Measurements from ENCODE around the gene ATP5ME.

Gene ATP5ME

GRCh38 chr4:628311-628741, 45.8 kb downstream of the ATP5ME start:
- no peak overlapping the region for H3K4me3 ChIP-seq (ENCODE audit: low read depth, low read length)
- peaks cover 17% of the 10 kb centered on the region for H3K4me1 ChIP-seq (ENCODE audit: control insufficient read depth, insufficient read depth, low read length)
- H3K36me3 ChIP-seq (ENCODE audit: control insufficient read depth, insufficient read depth, low read length): no peaks in the 10 kb centered on the region
- H3K27me3 ChIP-seq (ENCODE audit: control insufficient read depth, insufficient read depth, low read length): 0 out of 2 replicates have a peak, but pooled peaks cover 2% of the 10 kb centered on the region
- no peak overlapping the region for H3K9ac ChIP-seq (ENCODE audit: low read length)
- H3K9me3 ChIP-seq (ENCODE audit: control insufficient read depth, insufficient read depth, low read depth, low read length): peaks cover 10% of the 10 kb centered on the region
- H3K27ac ChIP-seq (ENCODE audit: low read depth, low read length): no peak overlapping the region

- no peak overlapping the region for H3K4me3 ChIP-seq (ENCODE audit: low read depth, low read length)
- no peak overlapping the region for H3K9ac ChIP-seq (ENCODE audit: low read length)
- H3K4me1 ChIP-seq (ENCODE audit: control insufficient read depth, insufficient read depth, low read length): peaks cover 17% of the 10 kb centered on the region
- no peaks in the 10 kb centered on the region for H3K36me3 ChIP-seq (ENCODE audit: control insufficient read depth, insufficient read depth, low read length)
- 0 out of 2 replicates have a peak, but pooled peaks cover 2% of the 10 kb centered on the region for H3K27me3 ChIP-seq (ENCODE audit: control insufficient read depth, insufficient read depth, low read length)
- peaks cover 10% of the 10 kb centered on the region for H3K9me3 ChIP-seq (ENCODE audit: control insufficient read depth, insufficient read depth, low read depth, low read length)
- no peak overlapping the region for H3K27ac ChIP-seq (ENCODE audit: low read depth, low read length)
Observed at GRCh38 chr4:627347-628125, 46.5 kb downstream of the ATP5ME start.

GRCh38 chr4:626201-627091, 47.6 kb downstream of the ATP5ME start:
- H3K4me3 ChIP-seq (ENCODE audit: low read depth, low read length): no peak overlapping the region
- H3K27ac ChIP-seq (ENCODE audit: low read depth, low read length): no peak overlapping the region
- peaks cover 1% of the 10 kb centered on the region; the same call in 1 of the 2 replicates for H3K9me3 ChIP-seq (ENCODE audit: control insufficient read depth, insufficient read depth, low read depth, low read length)
- peaks cover 17% of the 10 kb centered on the region for H3K4me1 ChIP-seq (ENCODE audit: control insufficient read depth, insufficient read depth, low read length)
- 0 out of 2 replicates have a peak, but pooled peaks cover 2% of the 10 kb centered on the region for H3K27me3 ChIP-seq (ENCODE audit: control insufficient read depth, insufficient read depth, low read length)
- H3K36me3 ChIP-seq (ENCODE audit: control insufficient read depth, insufficient read depth, low read length): no peaks in the 10 kb centered on the region
- no peak overlapping the region for H3K9ac ChIP-seq (ENCODE audit: low read length)

- H3K4me1 ChIP-seq (ENCODE audit: control insufficient read depth, insufficient read depth, low read length): peaks cover 17% of the 10 kb centered on the region
- H3K9ac ChIP-seq (ENCODE audit: low read length): no peak overlapping the region
- no peaks in the 10 kb centered on the region for H3K36me3 ChIP-seq (ENCODE audit: control insufficient read depth, insufficient read depth, low read length)
- no peaks in the 10 kb centered on the region for H3K27me3 ChIP-seq (ENCODE audit: control insufficient read depth, insufficient read depth, low read length)
- H3K4me3 ChIP-seq (ENCODE audit: low read depth, low read length): no peak overlapping the region
- H3K27ac ChIP-seq (ENCODE audit: low read depth, low read length): no peak overlapping the region
- H3K9me3 ChIP-seq (ENCODE audit: control insufficient read depth, insufficient read depth, low read depth, low read length): no peaks in the 10 kb centered on the region
Observed at GRCh38 chr4:625631-626161, 48.4 kb downstream of the ATP5ME start.

GRCh38 chr4:624705-625590, 49.1 kb downstream of the ATP5ME start, which contains the start of gene PDE6B:
PDE6B (plus strand) TSS chr4:625573; CDS start chr4:625627, 54 bp downstream.
- Histone ChIP-seq H3K9me3 (ENCODE audit: control insufficient read depth, insufficient read depth, low read depth, low read length) (no peaks in the 10 kb centered on the region), H3K4me3 (ENCODE audit: low read depth, low read length) (no peak within 1 kb of the TSS), H3K9ac (ENCODE audit: low read length) (no peak within 1 kb of the TSS), H3K27ac (ENCODE audit: low read depth, low read length) (no peak within 1 kb of the TSS), H3K4me1 (ENCODE audit: control insufficient read depth, insufficient read depth, low read length) (peaks cover 17% of the 10 kb centered on the region), H3K27me3 (ENCODE audit: control insufficient read depth, insufficient read depth, low read length) (no peaks in the 10 kb centered on the region), H3K36me3 (ENCODE audit: control insufficient read depth, insufficient read depth, low read length) (no peaks in the 10 kb centered on the region)

- Histone ChIP-seq H3K27me3 (ENCODE audit: control insufficient read depth, insufficient read depth, low read length) (no peaks in the 10 kb centered on the region), H3K27ac (ENCODE audit: low read depth, low read length) (no peak overlapping the region), H3K9ac (ENCODE audit: low read length) (no peak overlapping the region), H3K4me3 (ENCODE audit: low read depth, low read length) (no peak overlapping the region), H3K36me3 (ENCODE audit: control insufficient read depth, insufficient read depth, low read length) (no peaks in the 10 kb centered on the region), H3K4me1 (ENCODE audit: control insufficient read depth, insufficient read depth, low read length) (peaks cover 17% of the 10 kb centered on the region), H3K9me3 (ENCODE audit: control insufficient read depth, insufficient read depth, low read depth, low read length) (no peaks in the 10 kb centered on the region)
Observed at GRCh38 chr4:623914-624566, 50.0 kb downstream of the ATP5ME start.

- Histone ChIP-seq H3K27me3 (ENCODE audit: control insufficient read depth, insufficient read depth, low read length) (no peaks in the 10 kb centered on the region), H3K4me1 (ENCODE audit: control insufficient read depth, insufficient read depth, low read length) (peaks cover 17% of the 10 kb centered on the region), H3K9me3 (ENCODE audit: control insufficient read depth, insufficient read depth, low read depth, low read length) (no peaks in the 10 kb centered on the region), H3K36me3 (ENCODE audit: control insufficient read depth, insufficient read depth, low read length) (no peaks in the 10 kb centered on the region), H3K4me3 (ENCODE audit: low read depth, low read length) (no peak overlapping the region), H3K9ac (ENCODE audit: low read length) (no peak overlapping the region), H3K27ac (ENCODE audit: low read depth, low read length) (no peak overlapping the region)
Observed at GRCh38 chr4:622996-623913, 50.8 kb downstream of the ATP5ME start.

Data from HUES6 (cell line).